ENCODE measurements around the gene ESYT1.

GRCh38 chr12:56124133-56124532, 3.9 kb upstream of the ESYT1 start:
- TF ChIP-seq U2AF2 (optimal IDR thresholded peaks at IDR 0.05; ENCODE audit: low read depth, low read length): no peak
- no peak for TF ChIP-seq NFYB (IDR thresholded peaks at IDR 0.05; ENCODE audit: extremely low read depth, insufficient read length)
- no peak for TF ChIP-seq ZNF282 (CRISPR knock-in tag; IDR thresholded peaks at IDR 0.05)
- no peak for TF ChIP-seq EGR1 (conservative IDR thresholded peaks at IDR 0.05)
- TF ChIP-seq, protein P1, sequence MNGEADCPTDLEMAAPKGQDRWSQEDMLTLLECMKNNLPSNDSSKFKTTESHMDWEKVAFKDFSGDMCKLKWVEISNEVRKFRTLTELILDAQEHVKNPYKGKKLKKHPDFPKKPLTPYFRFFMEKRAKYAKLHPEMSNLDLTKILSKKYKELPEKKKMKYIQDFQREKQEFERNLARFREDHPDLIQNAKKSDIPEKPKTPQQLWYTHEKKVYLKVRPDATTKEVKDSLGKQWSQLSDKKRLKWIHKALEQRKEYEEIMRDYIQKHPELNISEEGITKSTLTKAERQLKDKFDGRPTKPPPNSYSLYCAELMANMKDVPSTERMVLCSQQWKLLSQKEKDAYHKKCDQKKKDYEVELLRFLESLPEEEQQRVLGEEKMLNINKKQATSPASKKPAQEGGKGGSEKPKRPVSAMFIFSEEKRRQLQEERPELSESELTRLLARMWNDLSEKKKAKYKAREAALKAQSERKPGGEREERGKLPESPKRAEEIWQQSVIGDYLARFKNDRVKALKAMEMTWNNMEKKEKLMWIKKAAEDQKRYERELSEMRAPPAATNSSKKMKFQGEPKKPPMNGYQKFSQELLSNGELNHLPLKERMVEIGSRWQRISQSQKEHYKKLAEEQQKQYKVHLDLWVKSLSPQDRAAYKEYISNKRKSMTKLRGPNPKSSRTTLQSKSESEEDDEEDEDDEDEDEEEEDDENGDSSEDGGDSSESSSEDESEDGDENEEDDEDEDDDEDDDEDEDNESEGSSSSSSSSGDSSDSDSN (IDR thresholded peaks at IDR 0.05; ENCODE audit: borderline replicate concordance in 1 of 2, low read depth in 2 of 2, low read length in 2 of 2): no peak
- TF ChIP-seq RAD21 (CRISPR knock-in tag; conservative IDR thresholded peaks at IDR 0.05 in 1 of 2, IDR thresholded peaks at IDR 0.05 in 1 of 2): no peak

Data from K562 (cell line).